CD4-positive, alpha-beta T cell treated with Interleukin-4 for 4 hours (primary cell): ENCODE measurements around the gene GNB1L.
"Not testable (repeated sequence)": the region's sequence is repeated elsewhere in the genome, so short reads cannot be mapped to it uniquely, and the experiment has no call there.

ENCODE experiments used
- DNase-seq: peaks from one replicate; pipeline ENCODE4 v3.0.0-alpha.2; 2020

The GNB1L gene

GRCh38 chr22:19888131-19888746, 33.6 kb upstream of the GNB1L start:
- DNase-seq = no peak

- no peak for DNase-seq
These were observed 32.7 kb upstream of the GNB1L start for GRCh38 chr22:19887256-19887985.

- DNase-seq = peak; percentile 62
These were observed 32.1 kb upstream of the GNB1L start for GRCh38 chr22:19886605-19887255.

GRCh38 chr22:19885841-19886592, 31.3 kb upstream of the GNB1L start:
- DNase-seq = no peak

- DNase-seq = no peak
These were observed 30.5 kb upstream of the GNB1L start for GRCh38 chr22:19884954-19885751.

- no peak for DNase-seq
These were observed 29.7 kb upstream of the GNB1L start for GRCh38 chr22:19884161-19884953.

GRCh38 chr22:19883446-19883845, 28.8 kb upstream of the GNB1L start:
- not testable (repeated sequence) for DNase-seq

- DNase-seq = no peak
These were observed 28.0 kb upstream of the GNB1L start for GRCh38 chr22:19882446-19883381.

- DNase-seq = no peak
These were observed 26.3 kb upstream of the GNB1L start for GRCh38 chr22:19880786-19881569.

- DNase-seq = no peak
These were observed 25.5 kb upstream of the GNB1L start for GRCh38 chr22:19879992-19880785.

- DNase-seq = no peak
These were observed 24.9 kb upstream of the GNB1L start for GRCh38 chr22:19879643-19879991.

GRCh38 chr22:19879246-19879570, 24.5 kb upstream of the GNB1L start:
- no peak for DNase-seq

GRCh38 chr22:19878461-19879245, 24.0 kb upstream of the GNB1L start:
- no peak for DNase-seq

- no peak for DNase-seq
These were observed 23.1 kb upstream of the GNB1L start for GRCh38 chr22:19877626-19878339.

GRCh38 chr22:19876941-19877625, 22.4 kb upstream of the GNB1L start:
- DNase-seq = no peak

- DNase-seq = no peak
These were observed 21.8 kb upstream of the GNB1L start for GRCh38 chr22:19876314-19876940.
